SK-N-SH (cell line): ENCODE results near the gene HAVCR1. TPM values are rescaled to one million over a fixed set of nuclear protein-coding genes. Genes with fewer than 3 reads are reported as not detected.

Experiments
- CTCF ChIA-PET: fragments of 300-600, 350-600 bp; formaldehyde crosslinking; extraction: SDS; loops from one replicate; lab custom pipeline; 2021; lab: Yijun Ruan, JAX
- POLR2A ChIA-PET: fragments of 350-600 bp; sonication (Branson Sonifier 250); formaldehyde crosslinking; extraction: SDS; loops from one replicate; lab custom pipeline; 2020; ENCODE audit warnings: antibody characterized with exemption, inconsistent platforms; lab: Yijun Ruan, JAX
- DNase-seq: peaks from one replicate; pipeline ENCODE4 v3.0.0; 2012
- H2AFZ ChIP-seq: fragments of 200-600 bp; sonication (generic); 2 replicates; pipeline ENCODE4 v1.8.1; 2016; ENCODE audit warnings: antibody characterized with exemption, mild to moderate bottlenecking, low read depth
- H3F3A ChIP-seq: fragments of 200-600 bp; sonication (generic); replicated peaks from 2 replicates; pipeline ENCODE3; 2016; ENCODE audit warnings: antibody characterized with exemption, mild to moderate bottlenecking; ENCODE audit not compliant: insufficient read depth
- H3K27ac ChIP-seq, 2 experiments: fragments of 200-500 bp in 1 of 2; fragments of 200-600 bp in 1 of 2; sonication (Bioruptor generic) in 1 of 2; sonication (generic), shearing (Covaris generic) in 1 of 2; 2 replicates each; pipeline versions ENCODE4 v1.5.1 to v1.6.1; 2014 to 2016; ENCODE audit warnings: low read depth in 2 of 2, inconsistent platforms in 1 of 2, low read length in 1 of 2, mild to moderate bottlenecking in 1 of 2, mixed read lengths in 1 of 2
- H3K27me3 ChIP-seq: fragments of 200-600 bp; sonication (generic), shearing (Covaris generic); 2 replicates; pipeline ENCODE4 v1.6.1; 2016; ENCODE audit warnings: mixed run types; ENCODE audit not compliant: insufficient read depth
- H3K36me3 ChIP-seq, 2 experiments: fragments of 200-500 bp in 1 of 2; fragments of 200-600 bp in 1 of 2; sonication (Bioruptor generic) in 1 of 2; sonication (generic) in 1 of 2; replicated peaks in 1 of 2; 2 replicates each; pipeline versions ENCODE3 to v1.5.1; 2014 to 2016; ENCODE audit warnings: low read length in 1 of 2, mild to moderate bottlenecking in 1 of 2; ENCODE audit not compliant: insufficient read depth in 2 of 2, control insufficient read depth in 1 of 2
- H3K4me1 ChIP-seq, 2 experiments: fragments of 200-500 bp in 1 of 2; fragments of 200-600 bp in 1 of 2; sonication (Bioruptor generic) in 1 of 2; sonication (generic), shearing (Covaris generic) in 1 of 2; 2 replicates each; pipeline versions ENCODE4 v1.5.1 to v1.6.1; 2014 to 2016; ENCODE audit warnings: low read depth in 1 of 2, low read length in 1 of 2, mixed run types in 1 of 2; ENCODE audit not compliant: insufficient read depth in 2 of 2, control insufficient read depth in 1 of 2
- H3K4me2 ChIP-seq: fragments of 200-600 bp; sonication (generic), shearing (Covaris generic); 2 replicates; pipeline ENCODE4 v1.6.1; 2017; ENCODE audit warnings: mixed run types
- H3K4me3 ChIP-seq, 2 experiments: fragments of 200-500 bp in 1 of 2; fragments of 200-600 bp in 1 of 2; sonication (Bioruptor generic) in 1 of 2; sonication (generic), shearing (Covaris generic) in 1 of 2; 2 replicates each; pipeline versions ENCODE4 v1.5.1 to v1.8.1; 2014 to 2016; ENCODE audit warnings: low read depth in 2 of 2, inconsistent platforms in 1 of 2, low read length in 1 of 2, mild to moderate bottlenecking in 1 of 2, mixed read lengths in 1 of 2, moderate library complexity in 1 of 2
- H3K79me2 ChIP-seq: fragments of 200-600 bp; sonication (generic); 2 replicates; pipeline ENCODE4 v1.8.1; 2017; ENCODE audit warnings: mild to moderate bottlenecking; ENCODE audit not compliant: insufficient read depth
- H3K9ac ChIP-seq: fragments of 200-600 bp; sonication (generic); 2 replicates; pipeline ENCODE4 v1.6.1; 2017; ENCODE audit warnings: mixed run types
- H3K9me2 ChIP-seq: fragments of 200-600 bp; sonication (generic); 2 replicates; pipeline ENCODE4 v1.6.1; 2017; ENCODE audit warnings: mixed run types
- H3K9me3 ChIP-seq: fragments of 200-600 bp; sonication (generic); 2 replicates; pipeline ENCODE4 v1.6.1; 2017; ENCODE audit warnings: mixed run types, mild to moderate bottlenecking, moderate library complexity
- H4K20me1 ChIP-seq: fragments of 200-600 bp; sonication (generic); 2 replicates; pipeline ENCODE4 v1.6.1; 2017; ENCODE audit warnings: mild to moderate bottlenecking, mixed run types; ENCODE audit not compliant: insufficient read depth
- CHD2 ChIP-seq: fragments of 150-350 bp; IDR thresholded peaks from 2 replicates; pipeline ENCODE4 v1.6.1; 2018; ENCODE audit warnings: low read length; ENCODE audit not compliant: partially characterized antibody
- EP300 ChIP-seq, 2 experiments: IDR thresholded peaks; 2 replicates each; pipeline versions ENCODE4 v1.4.0 to v1.6.1; 2012; ENCODE audit warnings: borderline replicate concordance in 1 of 2, low read depth in 1 of 2, low read length in 1 of 2
- EZH2phosphoT487 ChIP-seq: fragments of 200-600 bp; sonication (generic); IDR thresholded peaks from 2 replicates; pipeline ENCODE4 v1.6.1; 2017; ENCODE audit warnings: low read depth, mixed run types, mild to moderate bottlenecking, antibody characterized with exemption, moderate library complexity, borderline replicate concordance
- FOXJ3 ChIP-seq: sonication (generic); formaldehyde crosslinking; IDR thresholded peaks from 2 replicates; pipeline ENCODE4 v1.5.1; 2020; ENCODE audit warnings: mild to moderate bottlenecking, missing genetic modification reagents
- FOXM1 ChIP-seq: IDR thresholded peaks from 2 replicates; pipeline ENCODE4 v1.4.0; 2012; ENCODE audit warnings: low read depth, mild to moderate bottlenecking
- GATA2 ChIP-seq: sonication (generic); formaldehyde crosslinking; IDR thresholded peaks from 2 replicates; pipeline ENCODE4 v1.5.0; 2020; ENCODE audit warnings: mild to moderate bottlenecking, missing genetic modification reagents
- NFIC ChIP-seq: IDR thresholded peaks from 2 replicates; pipeline ENCODE4 v1.4.0; 2012; ENCODE audit warnings: borderline replicate concordance
- NRF1 ChIP-seq: IDR thresholded peaks from 2 replicates; pipeline ENCODE4 v1.6.1; 2012; ENCODE audit warnings: low read depth, mild to moderate bottlenecking, low read length
- POLR2AphosphoS5 ChIP-seq: IDR thresholded peaks from 2 replicates; pipeline ENCODE4 v1.6.1; 2012; ENCODE audit warnings: low read depth, low read length
- RCOR1 ChIP-seq: fragments of 150-350 bp; IDR thresholded peaks from 2 replicates; pipeline ENCODE4 v1.6.1; 2017; ENCODE audit warnings: antibody characterized with exemption, low read length
- RXRA ChIP-seq: IDR thresholded peaks from 2 replicates; pipeline ENCODE4 v1.4.0; 2012; ENCODE audit warnings: low read depth, mild to moderate bottlenecking, borderline replicate concordance
- SIN3A ChIP-seq: IDR thresholded peaks from 2 replicates; pipeline ENCODE4 v1.6.1; 2012; ENCODE audit warnings: low read depth, mild to moderate bottlenecking, low read length, moderate library complexity, borderline replicate concordance
- SMC3 ChIP-seq: IDR thresholded peaks from 2 replicates; pipeline ENCODE4 v1.6.1; 2012; ENCODE audit warnings: low read depth, low read length, improper control_type of control experiment
- TAF1 ChIP-seq: IDR thresholded peaks from 2 replicates; pipeline ENCODE4 v1.6.1; 2012; ENCODE audit warnings: low read depth, mild to moderate bottlenecking, low read length, moderate library complexity, borderline replicate concordance
- TEAD4 ChIP-seq: IDR thresholded peaks from 2 replicates; pipeline ENCODE4 v1.4.0; 2012; ENCODE audit warnings: mild to moderate bottlenecking, borderline replicate concordance; ENCODE audit not compliant: insufficient read depth
- WGBS: methylation state at CpG from one replicate; pipeline ENCODE4 v1.1.6; 2017; ENCODE audit warnings: low lambda C conversion rate; 5-methylcytosine and 5-hydroxymethylcytosine counted together
- polyA plus RNA-seq, 3 experiments: library from polyadenylated mRNA; depleted of rRNA; stranded (reverse); fragments of >200 nt; gene quantifications; 2 replicates each; pipeline ENCODE4 v1.2.3, GENCODE V29; 2012
- TF ChIP-seq, protein P1 (sequence below): IDR thresholded peaks from 2 replicates; pipeline ENCODE4; 2012
- TF ChIP-seq, protein P2 (sequence below): IDR thresholded peaks from 2 replicates; pipeline ENCODE4 v1.4.0; 2012; ENCODE audit warnings: low read depth, borderline replicate concordance
- TF ChIP-seq, protein P3 (sequence below): fragments of 200-600 bp; sonication (generic); IDR thresholded peaks from 2 replicates; pipeline ENCODE4 v1.6.1; 2017; ENCODE audit warnings: antibody characterized with exemption, mild to moderate bottlenecking, moderate library complexity
- TF ChIP-seq, protein P4 (sequence below): IDR thresholded peaks from 2 replicates; pipeline ENCODE4 v1.6.1; 2012; ENCODE audit warnings: mild to moderate bottlenecking, low read depth, low read length, moderate library complexity

The HAVCR1 gene
- polyA plus RNA-seq, 1 of the 3 experiments (the other 2 are of a cell fraction) = not detected

DNA sequence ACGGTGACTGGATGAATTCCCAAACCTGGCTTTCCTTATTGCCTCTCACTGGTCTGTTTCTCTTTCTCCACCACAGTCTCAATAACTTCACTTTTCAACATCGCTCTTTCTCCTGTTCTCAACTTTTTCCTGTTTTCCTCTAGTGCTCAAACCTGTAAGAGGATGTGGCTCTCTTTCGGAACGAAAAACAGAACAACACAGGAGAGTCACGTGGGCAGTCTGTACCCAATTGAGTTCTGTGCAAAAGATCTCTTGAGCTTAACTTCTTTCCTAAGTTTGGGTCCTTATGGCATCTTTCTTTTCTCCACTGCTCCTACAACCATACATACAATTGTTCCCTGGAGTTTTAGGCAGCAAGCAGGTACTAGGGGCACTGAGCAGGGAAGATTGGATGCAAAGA lies 8.9 kb downstream of the HAVCR1 start:
- no peaks in the 10 kb centered on the region for H3K4me1 ChIP-seq
- CTCF ChIA-PET = no interaction called here
- no peak for DNase-seq
- H3K4me3 ChIP-seq = no peak overlapping the region
- 21% methylated on average over 5 of the region's 5 CpGs for WGBS
- POLR2A ChIA-PET = no interaction called here
- H3K27ac ChIP-seq = no peak overlapping the region
- no peak overlapping the region for H3K4me2 ChIP-seq
- H3F3A ChIP-seq = no peaks in the 10 kb centered on the region
- no peaks in the 10 kb centered on the region for H3K36me3 ChIP-seq
- H4K20me1 ChIP-seq = no peaks in the 10 kb centered on the region
- H2AFZ ChIP-seq = no peak overlapping the region
- H3K27me3 ChIP-seq = no peaks in the 10 kb centered on the region
- H3K9ac ChIP-seq = no peak overlapping the region
- H3K79me2 ChIP-seq = no peaks in the 10 kb centered on the region
- no peaks in the 10 kb centered on the region for H3K9me3 ChIP-seq
- TF ChIP-seq, protein P1, sequence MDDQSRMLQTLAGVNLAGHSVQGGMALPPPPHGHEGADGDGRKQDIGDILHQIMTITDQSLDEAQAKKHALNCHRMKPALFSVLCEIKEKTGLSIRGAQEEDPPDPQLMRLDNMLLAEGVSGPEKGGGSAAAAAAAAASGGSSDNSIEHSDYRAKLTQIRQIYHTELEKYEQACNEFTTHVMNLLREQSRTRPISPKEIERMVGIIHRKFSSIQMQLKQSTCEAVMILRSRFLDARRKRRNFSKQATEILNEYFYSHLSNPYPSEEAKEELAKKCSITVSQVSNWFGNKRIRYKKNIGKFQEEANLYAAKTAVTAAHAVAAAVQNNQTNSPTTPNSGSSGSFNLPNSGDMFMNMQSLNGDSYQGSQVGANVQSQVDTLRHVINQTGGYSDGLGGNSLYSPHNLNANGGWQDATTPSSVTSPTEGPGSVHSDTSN = no peak
- no peak for TF ChIP-seq NFIC
- no peak for TF ChIP-seq EZH2phosphoT487
- TF ChIP-seq FOXJ3 (CRISPR knock-in tag) = no peak
- no peak for TF ChIP-seq RCOR1
- TF ChIP-seq, protein P2, sequence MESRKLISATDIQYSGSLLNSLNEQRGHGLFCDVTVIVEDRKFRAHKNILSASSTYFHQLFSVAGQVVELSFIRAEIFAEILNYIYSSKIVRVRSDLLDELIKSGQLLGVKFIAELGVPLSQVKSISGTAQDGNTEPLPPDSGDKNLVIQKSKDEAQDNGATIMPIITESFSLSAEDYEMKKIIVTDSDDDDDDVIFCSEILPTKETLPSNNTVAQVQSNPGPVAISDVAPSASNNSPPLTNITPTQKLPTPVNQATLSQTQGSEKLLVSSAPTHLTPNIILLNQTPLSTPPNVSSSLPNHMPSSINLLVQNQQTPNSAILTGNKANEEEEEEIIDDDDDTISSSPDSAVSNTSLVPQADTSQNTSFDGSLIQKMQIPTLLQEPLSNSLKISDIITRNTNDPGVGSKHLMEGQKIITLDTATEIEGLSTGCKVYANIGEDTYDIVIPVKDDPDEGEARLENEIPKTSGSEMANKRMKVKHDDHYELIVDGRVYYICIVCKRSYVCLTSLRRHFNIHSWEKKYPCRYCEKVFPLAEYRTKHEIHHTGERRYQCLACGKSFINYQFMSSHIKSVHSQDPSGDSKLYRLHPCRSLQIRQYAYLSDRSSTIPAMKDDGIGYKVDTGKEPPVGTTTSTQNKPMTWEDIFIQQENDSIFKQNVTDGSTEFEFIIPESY = no peak
- no peak for TF ChIP-seq EP300 (IDR thresholded peaks at IDR 0.05; ENCODE audit: borderline replicate concordance in 1 of 2, low read depth in 1 of 2, low read length in 1 of 2)
- no peak for TF ChIP-seq RXRA
- no peak for TF ChIP-seq GATA2
- TF ChIP-seq TAF1 = no peak
- TF ChIP-seq FOXM1 = no peak
- TF ChIP-seq, protein P3, sequence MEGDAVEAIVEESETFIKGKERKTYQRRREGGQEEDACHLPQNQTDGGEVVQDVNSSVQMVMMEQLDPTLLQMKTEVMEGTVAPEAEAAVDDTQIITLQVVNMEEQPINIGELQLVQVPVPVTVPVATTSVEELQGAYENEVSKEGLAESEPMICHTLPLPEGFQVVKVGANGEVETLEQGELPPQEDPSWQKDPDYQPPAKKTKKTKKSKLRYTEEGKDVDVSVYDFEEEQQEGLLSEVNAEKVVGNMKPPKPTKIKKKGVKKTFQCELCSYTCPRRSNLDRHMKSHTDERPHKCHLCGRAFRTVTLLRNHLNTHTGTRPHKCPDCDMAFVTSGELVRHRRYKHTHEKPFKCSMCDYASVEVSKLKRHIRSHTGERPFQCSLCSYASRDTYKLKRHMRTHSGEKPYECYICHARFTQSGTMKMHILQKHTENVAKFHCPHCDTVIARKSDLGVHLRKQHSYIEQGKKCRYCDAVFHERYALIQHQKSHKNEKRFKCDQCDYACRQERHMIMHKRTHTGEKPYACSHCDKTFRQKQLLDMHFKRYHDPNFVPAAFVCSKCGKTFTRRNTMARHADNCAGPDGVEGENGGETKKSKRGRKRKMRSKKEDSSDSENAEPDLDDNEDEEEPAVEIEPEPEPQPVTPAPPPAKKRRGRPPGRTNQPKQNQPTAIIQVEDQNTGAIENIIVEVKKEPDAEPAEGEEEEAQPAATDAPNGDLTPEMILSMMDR = no peak
- no peak for TF ChIP-seq SIN3A
- no peak for TF ChIP-seq TEAD4
- no peak for TF ChIP-seq POLR2AphosphoS5
- TF ChIP-seq SMC3 = no peak
- TF ChIP-seq, protein P4, sequence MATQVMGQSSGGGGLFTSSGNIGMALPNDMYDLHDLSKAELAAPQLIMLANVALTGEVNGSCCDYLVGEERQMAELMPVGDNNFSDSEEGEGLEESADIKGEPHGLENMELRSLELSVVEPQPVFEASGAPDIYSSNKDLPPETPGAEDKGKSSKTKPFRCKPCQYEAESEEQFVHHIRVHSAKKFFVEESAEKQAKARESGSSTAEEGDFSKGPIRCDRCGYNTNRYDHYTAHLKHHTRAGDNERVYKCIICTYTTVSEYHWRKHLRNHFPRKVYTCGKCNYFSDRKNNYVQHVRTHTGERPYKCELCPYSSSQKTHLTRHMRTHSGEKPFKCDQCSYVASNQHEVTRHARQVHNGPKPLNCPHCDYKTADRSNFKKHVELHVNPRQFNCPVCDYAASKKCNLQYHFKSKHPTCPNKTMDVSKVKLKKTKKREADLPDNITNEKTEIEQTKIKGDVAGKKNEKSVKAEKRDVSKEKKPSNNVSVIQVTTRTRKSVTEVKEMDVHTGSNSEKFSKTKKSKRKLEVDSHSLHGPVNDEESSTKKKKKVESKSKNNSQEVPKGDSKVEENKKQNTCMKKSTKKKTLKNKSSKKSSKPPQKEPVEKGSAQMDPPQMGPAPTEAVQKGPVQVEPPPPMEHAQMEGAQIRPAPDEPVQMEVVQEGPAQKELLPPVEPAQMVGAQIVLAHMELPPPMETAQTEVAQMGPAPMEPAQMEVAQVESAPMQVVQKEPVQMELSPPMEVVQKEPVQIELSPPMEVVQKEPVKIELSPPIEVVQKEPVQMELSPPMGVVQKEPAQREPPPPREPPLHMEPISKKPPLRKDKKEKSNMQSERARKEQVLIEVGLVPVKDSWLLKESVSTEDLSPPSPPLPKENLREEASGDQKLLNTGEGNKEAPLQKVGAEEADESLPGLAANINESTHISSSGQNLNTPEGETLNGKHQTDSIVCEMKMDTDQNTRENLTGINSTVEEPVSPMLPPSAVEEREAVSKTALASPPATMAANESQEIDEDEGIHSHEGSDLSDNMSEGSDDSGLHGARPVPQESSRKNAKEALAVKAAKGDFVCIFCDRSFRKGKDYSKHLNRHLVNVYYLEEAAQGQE = no peak
- no peak for TF ChIP-seq CHD2
- no peak for TF ChIP-seq NRF1
- no peaks in the 10 kb centered on the region for H3K9me2 ChIP-seq
